ENCODE measurements around the gene GRPEL1.

GRPEL1 gene

GRCh38 chr4:7027284-7027683 lies 40.6 kb downstream of the GRPEL1 start:
- Histone ChIP-seq H3K4me3 (ENCODE audit: low read length) (no peak overlapping the region), H3K4me1 (ENCODE audit: control insufficient read depth, low read depth, low read length) (no peaks in the 10 kb centered on the region), H3K27me3 (ENCODE audit: control insufficient read depth, insufficient read depth, low read length) (no peaks in the 10 kb centered on the region), H3K9me3 (ENCODE audit: control insufficient read depth, low read depth, low read length) (no peaks in the 10 kb centered on the region), H3K9ac (ENCODE audit: low read length) (no peak overlapping the region), H3K36me3 (ENCODE audit: control insufficient read depth, low read depth, low read length) (peaks cover 46% of the 10 kb centered on the region), H3K27ac (ENCODE audit: low read length) (no peak overlapping the region)

GRCh38 chr4:7026107-7026506 lies 41.8 kb downstream of the GRPEL1 start:
- H3K4me3 ChIP-seq (ENCODE audit: low read length) = no peak overlapping the region
- H3K27ac ChIP-seq (ENCODE audit: low read length) = no peak overlapping the region
- peaks cover 40% of the 10 kb centered on the region for H3K36me3 ChIP-seq (ENCODE audit: control insufficient read depth, low read depth, low read length)
- no peaks in the 10 kb centered on the region for H3K4me1 ChIP-seq (ENCODE audit: control insufficient read depth, low read depth, low read length)
- no peaks in the 10 kb centered on the region for H3K27me3 ChIP-seq (ENCODE audit: control insufficient read depth, insufficient read depth, low read length)
- no peak overlapping the region for H3K9ac ChIP-seq (ENCODE audit: low read length)
- no peaks in the 10 kb centered on the region for H3K9me3 ChIP-seq (ENCODE audit: control insufficient read depth, low read depth, low read length)

- no peak overlapping the region for H3K9ac ChIP-seq (ENCODE audit: low read length)
- H3K9me3 ChIP-seq (ENCODE audit: control insufficient read depth, low read depth, low read length) = no peaks in the 10 kb centered on the region
- peaks cover 35% of the 10 kb centered on the region for H3K36me3 ChIP-seq (ENCODE audit: control insufficient read depth, low read depth, low read length)
- H3K27me3 ChIP-seq (ENCODE audit: control insufficient read depth, insufficient read depth, low read length) = no peaks in the 10 kb centered on the region
- H3K4me1 ChIP-seq (ENCODE audit: control insufficient read depth, low read depth, low read length) = no peaks in the 10 kb centered on the region
- H3K4me3 ChIP-seq (ENCODE audit: low read length) = no peak overlapping the region
- no peak overlapping the region for H3K27ac ChIP-seq (ENCODE audit: low read length)
These were observed 42.7 kb downstream of the GRPEL1 start for GRCh38 chr4:7025040-7025602.

GRCh38 chr4:7024336-7024890 lies 43.5 kb downstream of the GRPEL1 start:
- Histone ChIP-seq H3K4me1 (ENCODE audit: control insufficient read depth, low read depth, low read length) (no peaks in the 10 kb centered on the region), H3K27me3 (ENCODE audit: control insufficient read depth, insufficient read depth, low read length) (no peaks in the 10 kb centered on the region), H3K9me3 (ENCODE audit: control insufficient read depth, low read depth, low read length) (no peaks in the 10 kb centered on the region), H3K9ac (ENCODE audit: low read length) (no peak overlapping the region), H3K27ac (ENCODE audit: low read length) (no peak overlapping the region), H3K36me3 (ENCODE audit: control insufficient read depth, low read depth, low read length) (peaks cover 30% of the 10 kb centered on the region), H3K4me3 (ENCODE audit: low read length) (no peak overlapping the region)

- no peaks in the 10 kb centered on the region for H3K9me3 ChIP-seq (ENCODE audit: control insufficient read depth, low read depth, low read length)
- H3K36me3 ChIP-seq (ENCODE audit: control insufficient read depth, low read depth, low read length) = peaks cover 30% of the 10 kb centered on the region
- H3K9ac ChIP-seq (ENCODE audit: low read length) = no peak overlapping the region
- H3K27ac ChIP-seq (ENCODE audit: low read length) = no peak overlapping the region
- no peaks in the 10 kb centered on the region for H3K27me3 ChIP-seq (ENCODE audit: control insufficient read depth, insufficient read depth, low read length)
- H3K4me3 ChIP-seq (ENCODE audit: low read length) = no peak overlapping the region
- H3K4me1 ChIP-seq (ENCODE audit: control insufficient read depth, low read depth, low read length) = no peaks in the 10 kb centered on the region
These were observed 44.0 kb downstream of the GRPEL1 start for GRCh38 chr4:7023901-7024300.

- H3K27ac ChIP-seq (ENCODE audit: low read length) = no peak overlapping the region
- H3K4me3 ChIP-seq (ENCODE audit: low read length) = no peak overlapping the region
- no peak overlapping the region for H3K9ac ChIP-seq (ENCODE audit: low read length)
- no peaks in the 10 kb centered on the region for H3K4me1 ChIP-seq (ENCODE audit: control insufficient read depth, low read depth, low read length)
- H3K9me3 ChIP-seq (ENCODE audit: control insufficient read depth, low read depth, low read length) = no peaks in the 10 kb centered on the region
- H3K27me3 ChIP-seq (ENCODE audit: control insufficient read depth, insufficient read depth, low read length) = no peaks in the 10 kb centered on the region
- H3K36me3 ChIP-seq (ENCODE audit: control insufficient read depth, low read depth, low read length) = peaks cover 30% of the 10 kb centered on the region
These were observed 44.4 kb downstream of the GRPEL1 start for GRCh38 chr4:7023486-7023885.

- H3K4me1 ChIP-seq (ENCODE audit: control insufficient read depth, low read depth, low read length) = no peaks in the 10 kb centered on the region
- H3K36me3 ChIP-seq (ENCODE audit: control insufficient read depth, low read depth, low read length) = peaks cover 28% of the 10 kb centered on the region
- no peak overlapping the region for H3K27ac ChIP-seq (ENCODE audit: low read length)
- no peaks in the 10 kb centered on the region for H3K27me3 ChIP-seq (ENCODE audit: control insufficient read depth, insufficient read depth, low read length)
- H3K9me3 ChIP-seq (ENCODE audit: control insufficient read depth, low read depth, low read length) = no peaks in the 10 kb centered on the region
- no peak overlapping the region for H3K9ac ChIP-seq (ENCODE audit: low read length)
- no peak overlapping the region for H3K4me3 ChIP-seq (ENCODE audit: low read length)
These were observed 45.8 kb downstream of the GRPEL1 start for GRCh38 chr4:7021930-7022664.

- no peaks in the 10 kb centered on the region for H3K9me3 ChIP-seq (ENCODE audit: control insufficient read depth, low read depth, low read length)
- H3K27me3 ChIP-seq (ENCODE audit: control insufficient read depth, insufficient read depth, low read length) = no peaks in the 10 kb centered on the region
- H3K9ac ChIP-seq (ENCODE audit: low read length) = no peak overlapping the region
- no peak overlapping the region for H3K4me3 ChIP-seq (ENCODE audit: low read length)
- H3K36me3 ChIP-seq (ENCODE audit: control insufficient read depth, low read depth, low read length) = peaks cover 33% of the 10 kb centered on the region
- H3K27ac ChIP-seq (ENCODE audit: low read length) = no peak overlapping the region
- H3K4me1 ChIP-seq (ENCODE audit: control insufficient read depth, low read depth, low read length) = no peaks in the 10 kb centered on the region
These were observed 46.5 kb downstream of the GRPEL1 start for GRCh38 chr4:7021355-7021754.

- Histone ChIP-seq H3K27ac (ENCODE audit: low read length) (no peak overlapping the region), H3K27me3 (ENCODE audit: control insufficient read depth, insufficient read depth, low read length) (no peaks in the 10 kb centered on the region), H3K4me3 (ENCODE audit: low read length) (no peak overlapping the region), H3K9me3 (ENCODE audit: control insufficient read depth, low read depth, low read length) (no peaks in the 10 kb centered on the region), H3K9ac (ENCODE audit: low read length) (no peak overlapping the region), H3K4me1 (ENCODE audit: control insufficient read depth, low read depth, low read length) (no peaks in the 10 kb centered on the region), H3K36me3 (ENCODE audit: control insufficient read depth, low read depth, low read length) (peaks cover 35% of the 10 kb centered on the region)
These were observed 47.0 kb downstream of the GRPEL1 start for GRCh38 chr4:7020856-7021255.

GRCh38 chr4:7020290-7020689 lies 47.6 kb downstream of the GRPEL1 start:
- Histone ChIP-seq H3K27me3 (ENCODE audit: control insufficient read depth, insufficient read depth, low read length) (no peaks in the 10 kb centered on the region), H3K4me1 (ENCODE audit: control insufficient read depth, low read depth, low read length) (no peaks in the 10 kb centered on the region), H3K27ac (ENCODE audit: low read length) (no peak overlapping the region), H3K9ac (ENCODE audit: low read length) (no peak overlapping the region), H3K36me3 (ENCODE audit: control insufficient read depth, low read depth, low read length) (peaks cover 41% of the 10 kb centered on the region), H3K9me3 (ENCODE audit: control insufficient read depth, low read depth, low read length) (no peaks in the 10 kb centered on the region), H3K4me3 (ENCODE audit: low read length) (no peak overlapping the region)

- Histone ChIP-seq H3K27ac (ENCODE audit: low read length) (no peak overlapping the region), H3K9ac (ENCODE audit: low read length) (no peak overlapping the region), H3K9me3 (ENCODE audit: control insufficient read depth, low read depth, low read length) (no peaks in the 10 kb centered on the region), H3K4me1 (ENCODE audit: control insufficient read depth, low read depth, low read length) (no peaks in the 10 kb centered on the region), H3K36me3 (ENCODE audit: control insufficient read depth, low read depth, low read length) (peaks cover 40% of the 10 kb centered on the region), H3K27me3 (ENCODE audit: control insufficient read depth, insufficient read depth, low read length) (no peaks in the 10 kb centered on the region), H3K4me3 (ENCODE audit: low read length) (no peak overlapping the region)
These were observed 48.5 kb downstream of the GRPEL1 start for GRCh38 chr4:7019367-7019766.

GRCh38 chr4:7018281-7018680 lies 49.6 kb downstream of the GRPEL1 start:
- Histone ChIP-seq H3K4me3 (ENCODE audit: low read length) (no peak overlapping the region), H3K4me1 (ENCODE audit: control insufficient read depth, low read depth, low read length) (no peaks in the 10 kb centered on the region), H3K27ac (ENCODE audit: low read length) (no peak overlapping the region), H3K9ac (ENCODE audit: low read length) (no peak overlapping the region), H3K36me3 (ENCODE audit: control insufficient read depth, low read depth, low read length) (peaks cover 47% of the 10 kb centered on the region), H3K9me3 (ENCODE audit: control insufficient read depth, low read depth, low read length) (no peaks in the 10 kb centered on the region), H3K27me3 (ENCODE audit: control insufficient read depth, insufficient read depth, low read length) (no peaks in the 10 kb centered on the region)

All from iPS-18a (cell line).